K562 (cell line): ENCODE data around the gene GALNT7. TPM values are rescaled to one million over a fixed set of nuclear protein-coding genes. Genes with fewer than 3 reads are reported as not detected.

ENCODE experiments used
- ATAC-seq: fragments of 200-7000 bp; cut with Tn5 transposase; 3 replicates; pipeline ENCODE4 v1.9.1; 2020; ENCODE audit warnings: moderate library complexity
- BruUV-seq: library from RNA; stranded (reverse); fragments of 400-500 nt; replicated peaks from 2 replicates; lab custom pipeline; 2021; lab: Mats Ljungman, UMichigan
- CTCF ChIA-PET: fragments of 300-600 bp; formaldehyde crosslinking; extraction: SDS; loops from one replicate; lab custom pipeline; 2021; ENCODE audit warnings: low intra/inter-chr PET ratio; lab: Yijun Ruan, JAX
- POLR2A ChIA-PET: fragments of 300-600, 350-650 bp; sonication (Branson Sonifier 250); formaldehyde crosslinking; extraction: SDS; loops from one replicate; lab custom pipeline; 2021; ENCODE audit warnings: antibody characterized with exemption, inconsistent platforms; lab: Yijun Ruan, JAX
- DNase-seq, 4 experiments: peaks; one replicate each; pipeline versions ENCODE4 v3.0.0 to v3.0.0-alpha.2; 2011 to 2018; ENCODE audit warnings: low spot score in 3 of 4, mixed read lengths in 3 of 4; ENCODE audit errors: extremely low read depth in 1 of 4
- FAIRE-seq: peaks from 2 replicates; lab custom pipeline; 2011; peaks lifted over from hg19 to GRCh38; lab: Jason Lieb, UNC
- H2AFZ ChIP-seq: 2 replicates; pipeline ENCODE4 v1.6.0; 2011; ENCODE audit warnings: low read depth, low read length, control low read depth, inconsistent platforms
- H3K27ac ChIP-seq: fragments of 200-600 bp; 3 replicates; pipeline ENCODE4 v1.8.0; 2011; ENCODE audit warnings: low read depth, mild to moderate bottlenecking, control low read depth, inconsistent platforms, low read length, moderate library complexity, mixed read lengths; ENCODE audit errors: extremely low read depth
- H3K27me3 ChIP-seq, 2 experiments: fragments of 300-600 bp in 1 of 2; 2 replicates in 1 of 2; 3 replicates in 1 of 2; pipeline versions ENCODE4 v1.6.0 to v1.8.0; 2011; ENCODE audit warnings: inconsistent platforms in 2 of 2, low read length in 2 of 2, mild to moderate bottlenecking in 1 of 2, mixed read lengths in 1 of 2, moderate library complexity in 1 of 2; ENCODE audit not compliant: control insufficient read depth in 2 of 2, insufficient read depth in 2 of 2
- H3K36me3 ChIP-seq: fragments of 300-600 bp; 3 replicates; pipeline ENCODE4 v1.8.0; 2011; ENCODE audit warnings: mild to moderate bottlenecking, low read length, inconsistent platforms; ENCODE audit not compliant: control insufficient read depth, insufficient read depth
- H3K4me1 ChIP-seq, 2 experiments: fragments of 200-600 bp in 1 of 2; replicated peaks in 1 of 2; 2 replicates in 1 of 2; 3 replicates in 1 of 2; pipeline versions ENCODE4 v1.5.1 to v1.8.0; 2011; ENCODE audit warnings: inconsistent platforms in 2 of 2, low read length in 2 of 2, mild to moderate bottlenecking in 1 of 2, mixed read lengths in 1 of 2, moderate library complexity in 1 of 2; ENCODE audit not compliant: control insufficient read depth in 2 of 2, insufficient read depth in 2 of 2
- H3K4me2 ChIP-seq: 2 replicates; pipeline ENCODE4 v1.6.1; 2011; ENCODE audit warnings: low read length, control low read depth, inconsistent platforms, mixed read lengths; ENCODE audit not compliant: insufficient read depth
- H3K4me3 ChIP-seq: fragments of 200-600 bp; sonication (generic), shearing (Covaris generic); 2 replicates; pipeline ENCODE4 v1.5.1; 2016; ENCODE audit warnings: control low read depth, inconsistent platforms
- H3K79me2 ChIP-seq: fragments of 200-600 bp; 3 replicates; pipeline ENCODE4 v1.8.0; 2011; ENCODE audit warnings: low read length, inconsistent platforms; ENCODE audit not compliant: control insufficient read depth, insufficient read depth
- H3K9ac ChIP-seq, 2 experiments: 2 replicates each; pipeline versions ENCODE4 v1.6.0 to v1.6.1; 2011; ENCODE audit warnings: low read depth in 2 of 2, low read length in 2 of 2, control low read depth in 1 of 2, inconsistent platforms in 1 of 2, mild to moderate bottlenecking in 1 of 2, mixed read lengths in 1 of 2; ENCODE audit not compliant: insufficient read depth in 1 of 2
- H3K9me1 ChIP-seq: one replicate; pipeline ENCODE4 v1.6.0; 2011; ENCODE audit warnings: inconsistent platforms, mild to moderate bottlenecking, low read length, moderate library complexity; ENCODE audit not compliant: control insufficient read depth, insufficient read depth
- H3K9me3 ChIP-seq: replicated peaks from 2 replicates; pipeline ENCODE4 v1.5.1; 2011; ENCODE audit warnings: low read depth, low read length, inconsistent platforms; ENCODE audit not compliant: control insufficient read depth, insufficient read depth
- H4K20me1 ChIP-seq: replicated peaks from 2 replicates; pipeline ENCODE4 v1.6.1; 2011; ENCODE audit warnings: low read length, inconsistent platforms, mixed read lengths; ENCODE audit not compliant: control insufficient read depth, insufficient read depth
- CBX8 ChIP-seq: fragments of 200-600 bp; sonication (generic); IDR thresholded peaks from 2 replicates; pipeline ENCODE4 v1.6.1; 2012; ENCODE audit warnings: borderline replicate concordance, mixed run types, low read depth, mild to moderate bottlenecking, moderate library complexity, mixed read lengths, low read length, control low read depth, inconsistent platforms; ENCODE audit not compliant: poor library complexity, severe bottlenecking; ENCODE audit errors: extremely low read depth
- DIDO1 ChIP-seq: fragments of 450-650 bp; IDR thresholded peaks from 2 replicates; pipeline ENCODE4 v1.6.1; 2016; ENCODE audit warnings: low read depth, missing biosample characterization, missing genetic modification characterization
- DNMT1 ChIP-seq: fragments of 450-650 bp; IDR thresholded peaks from 2 replicates; pipeline ENCODE4 v1.6.1; 2016; ENCODE audit warnings: antibody characterized with exemption, mild to moderate bottlenecking
- E2F4 ChIP-seq: sonication (generic); formaldehyde crosslinking; IDR thresholded peaks from 2 replicates; pipeline ENCODE4 v1.8.0; 2022; ENCODE audit warnings: mild to moderate bottlenecking, low read depth, missing genetic modification reagents
- ELF2 ChIP-seq: fragments of 250-450 bp; sonication (Bioruptor Pico); IDR thresholded peaks from 2 replicates; pipeline ENCODE4 v1.5.0; 2021; ENCODE audit warnings: mild to moderate bottlenecking
- ILF3 ChIP-seq: fragments of 450-650 bp; IDR thresholded peaks from 2 replicates; pipeline ENCODE4 v1.6.1; 2018; ENCODE audit warnings: antibody characterized with exemption, mild to moderate bottlenecking, moderate library complexity, borderline replicate concordance
- KLF1 ChIP-seq: fragments of 450-650 bp; IDR thresholded peaks from 2 replicates; pipeline ENCODE4 v1.6.1; 2016; ENCODE audit warnings: missing genetic modification characterization, missing compliant biosample characterization
- MEIS2 ChIP-seq: fragments of 450-650 bp; IDR thresholded peaks from 2 replicates; pipeline ENCODE4 v1.6.1; 2014; ENCODE audit warnings: mild to moderate bottlenecking; ENCODE audit not compliant: partially characterized antibody
- PHF21A ChIP-seq: fragments of 450-650 bp; IDR thresholded peaks from 2 replicates; pipeline ENCODE4 v1.6.1; 2017; ENCODE audit warnings: low read depth, borderline replicate concordance
- ZNF316 ChIP-seq: fragments of 450-650 bp; IDR thresholded peaks from 2 replicates; pipeline ENCODE4 v1.6.1; 2016
- ZSCAN32 ChIP-seq: fragments of 450-650 bp; formaldehyde crosslinking; IDR thresholded peaks from 2 replicates; pipeline ENCODE4 v1.4.0; 2020; ENCODE audit warnings: mild to moderate bottlenecking, moderate library complexity
- WGBS: fragments of 100-300 bp; shearing (Covaris generic); methylation state at CpG from one replicate; pipeline ENCODE4 v1.1.6; 2016; ENCODE audit warnings: low coverage, mixed read lengths; ENCODE audit not compliant: insufficient coverage; ENCODE audit errors: missing lambda C conversion rate; 5-methylcytosine and 5-hydroxymethylcytosine counted together
- in situ Hi-C: fragments of 300-500 bp; cut with MboI; formaldehyde crosslinking; loops from 4 replicates; pipeline ENCODE4 v1.15.0; 2018; ENCODE audit warnings: inconsistent platforms, mixed read lengths
- intact Hi-C: fragments of 100-400 bp; cut with micrococcal nuclease; formaldehyde crosslinking; loops from 2 replicates; pipeline ENCODE4 v1.14.2; 2022
- polyA plus RNA-seq, 8 experiments: library from polyadenylated mRNA; depleted of rRNA in 4 of 8; stranded (reverse) in 5 of 8; unstranded in 3 of 8; fragments of >200 nt; fragmentation: Nextera tagmentation in 2 of 8; fragmentation: Illumina TruSeq in 1 of 8; extraction: Ambion mirVana in 2 of 8; extraction: Trizol in 1 of 8; gene quantifications; 2 replicates each; pipeline versions ENCODE4 v1.2.1 to v1.2.3, GENCODE V29; 2011 to 2014; ENCODE audit warnings: inconsistent platforms in 1 of 8, missing spikeins in 1 of 8
- total RNA-seq, 7 experiments: library from RNA; depleted of rRNA in 6 of 7; stranded (reverse); fragments of >200 nt in 6 of 7; fragmentation: Illumina TruSeq in 2 of 7; extraction: Trizol in 2 of 7; gene quantifications; 2 replicates each; pipeline versions ENCODE4 v1.2.1 to v1.2.3, GENCODE V29; 2011 to 2021; ENCODE audit warnings: low replicate concordance in 1 of 7
- TF ChIP-seq, protein P1 (sequence below), 3 experiments: fragments of 200-800 bp in 1 of 3; fragments of 250-450 bp in 1 of 3; fragments of 450-650 bp in 1 of 3; sonication (Bioruptor Pico) in 1 of 3; sonication (Bioruptor generic) in 1 of 3; formaldehyde crosslinking in 1 of 3; IDR thresholded peaks; 2 replicates each; pipeline versions ENCODE4 v1.6.1 to v1.8.0; 2016 to 2022; ENCODE audit warnings: mild to moderate bottlenecking in 2 of 3, missing genetic modification characterization in 2 of 3, missing compliant biosample characterization in 1 of 3, moderate library complexity in 1 of 3

GALNT7 gene
- total and polyA plus RNA-seq, 9 of the 15 experiments (the other 6 are each of a cell fraction or from before 2014, with no cell fraction given) = 16.7 to 38.7 (median 31.1) TPM

DNA sequence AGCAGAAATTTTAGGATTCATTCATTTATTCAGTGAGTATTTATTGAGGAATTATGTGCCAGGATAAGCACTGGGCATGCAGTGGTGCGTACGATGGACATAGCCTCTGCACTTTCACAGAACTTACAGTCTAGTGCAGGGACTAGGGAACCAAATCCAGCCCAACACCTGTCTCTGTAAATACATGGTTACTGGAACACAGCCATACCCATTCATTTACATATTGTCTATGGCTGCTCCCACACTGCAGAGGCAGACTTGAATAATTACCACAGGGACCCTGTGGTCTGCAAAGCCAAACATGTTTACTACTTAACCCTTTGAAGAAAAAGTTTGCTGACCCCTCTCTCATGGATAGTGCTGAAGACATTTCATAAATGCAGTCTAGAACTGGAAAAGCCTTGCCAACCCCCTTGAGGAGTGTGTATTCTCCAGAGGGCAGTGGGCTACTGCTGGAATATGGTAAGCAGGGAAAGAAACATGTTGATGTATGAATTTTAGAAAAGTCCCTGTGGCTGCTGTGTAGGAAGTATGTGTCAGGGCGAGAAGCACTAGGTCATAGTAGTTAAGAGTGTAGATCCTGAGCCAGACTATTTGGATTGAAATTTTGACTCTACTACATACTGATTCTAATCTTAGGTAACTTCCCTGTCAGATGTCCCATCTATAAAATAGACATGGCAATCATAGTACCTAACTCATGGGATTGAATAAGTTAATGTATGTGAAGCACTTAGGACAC is 75.5 kb downstream of the GALNT7 start:
- TF ChIP-seq CBX8 (no peak), ZNF316 (no peak), DNMT1 (no peak), ZSCAN32 (CRISPR knock-in tag) (no peak), ILF3 (no peak), KLF1 (tag) (no peak), DIDO1 (tag) (no peak), ELF2 (CRISPR knock-in tag) (no peak), MEIS2 (no peak), PHF21A (no peak), E2F4 (CRISPR knock-in tag) (no peak)
- TF ChIP-seq, protein P1, sequence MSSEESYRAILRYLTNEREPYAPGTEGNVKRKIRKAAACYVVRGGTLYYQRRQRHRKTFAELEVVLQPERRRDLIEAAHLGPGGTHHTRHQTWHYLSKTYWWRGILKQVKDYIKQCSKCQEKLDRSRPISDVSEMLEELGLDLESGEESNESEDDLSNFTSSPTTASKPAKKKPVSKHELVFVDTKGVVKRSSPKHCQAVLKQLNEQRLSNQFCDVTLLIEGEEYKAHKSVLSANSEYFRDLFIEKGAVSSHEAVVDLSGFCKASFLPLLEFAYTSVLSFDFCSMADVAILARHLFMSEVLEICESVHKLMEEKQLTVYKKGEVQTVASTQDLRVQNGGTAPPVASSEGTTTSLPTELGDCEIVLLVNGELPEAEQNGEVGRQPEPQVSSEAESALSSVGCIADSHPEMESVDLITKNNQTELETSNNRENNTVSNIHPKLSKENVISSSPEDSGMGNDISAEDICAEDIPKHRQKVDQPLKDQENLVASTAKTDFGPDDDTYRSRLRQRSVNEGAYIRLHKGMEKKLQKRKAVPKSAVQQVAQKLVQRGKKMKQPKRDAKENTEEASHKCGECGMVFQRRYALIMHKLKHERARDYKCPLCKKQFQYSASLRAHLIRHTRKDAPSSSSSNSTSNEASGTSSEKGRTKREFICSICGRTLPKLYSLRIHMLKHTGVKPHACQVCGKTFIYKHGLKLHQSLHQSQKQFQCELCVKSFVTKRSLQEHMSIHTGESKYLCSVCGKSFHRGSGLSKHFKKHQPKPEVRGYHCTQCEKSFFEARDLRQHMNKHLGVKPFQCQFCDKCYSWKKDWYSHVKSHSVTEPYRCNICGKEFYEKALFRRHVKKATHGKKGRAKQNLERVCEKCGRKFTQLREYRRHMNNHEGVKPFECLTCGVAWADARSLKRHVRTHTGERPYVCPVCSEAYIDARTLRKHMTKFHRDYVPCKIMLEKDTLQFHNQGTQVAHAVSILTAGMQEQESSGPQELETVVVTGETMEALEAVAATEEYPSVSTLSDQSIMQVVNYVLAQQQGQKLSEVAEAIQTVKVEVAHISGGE (CRISPR knock-in tag; IDR thresholded peaks at IDR 0.05) = no peak
- TF ChIP-seq, all 486 proteins: peak for 0
- no peak overlapping the region for H3K4me2 ChIP-seq
- H3K9me1 ChIP-seq = no peaks in the 10 kb centered on the region
- no peak overlapping the region for H3K4me3 ChIP-seq
- ChIA-PET POLR2A (no interaction called here), CTCF (no interaction called here)
- H3K9me3 ChIP-seq = no peaks in the 10 kb centered on the region
- H3K79me2 ChIP-seq = peaks cover 19% of the 10 kb centered on the region; the same call in 2 of the 3 replicates
- intact Hi-C loops = no loop called here
- H3K4me1 ChIP-seq = no peaks in the 10 kb centered on the region
- no TSS peak for BruUV-seq
- H3K36me3 ChIP-seq = peaks cover 4% of the 10 kb centered on the region; the same call in 1 of the 3 replicates
- in situ Hi-C loops = no loop called here
- H2AFZ ChIP-seq = no peak overlapping the region
- FAIRE-seq (no peak), ATAC-seq (peak; percentile 60), DNase-seq (no peak)
- H3K27me3 ChIP-seq = no peaks in the 10 kb centered on the region
- H3K27ac ChIP-seq = no peak overlapping the region
- H3K9ac ChIP-seq = no peak overlapping the region
- WGBS = 85% methylated on average over 3 of the region's 3 CpGs
- H4K20me1 ChIP-seq = no peaks in the 10 kb centered on the region
